ENCODE measurements around the gene SLC22A9.
"Not testable (repeated sequence)": the region's sequence is repeated elsewhere in the genome, so short reads cannot be mapped to it uniquely, and the experiment has no call there.

Gene SLC22A9

GRCh38 chr11:63369165-63369970 lies at the start of gene SLC22A9:
Gene SLC22A9 (plus strand): TSS chr11:63369785. CDS start chr11:63370057, 272 bp downstream.
- no peak within 1 kb of the TSS for H3K4me3 ChIP-seq (replicated peaks; ENCODE audit: low read depth, low read length)
- DNase-seq (ENCODE audit: extremely low read depth, low read depth), result no peak
- no peak for TF ChIP-seq CTCF (IDR thresholded peaks at IDR 0.05; ENCODE audit: low read depth, low read length, missing control alignments)

- H3K4me3 ChIP-seq (replicated peaks; ENCODE audit: low read depth, low read length), result no peak overlapping the region
- DNase-seq (ENCODE audit: extremely low read depth, low read depth), result no peak
- TF ChIP-seq CTCF (IDR thresholded peaks at IDR 0.05; ENCODE audit: low read depth, low read length, missing control alignments), result no peak
Measured at GRCh38 chr11:63321723-63322122, 47.9 kb upstream of the SLC22A9 start.

- DNase-seq (ENCODE audit: extremely low read depth, low read depth); H3K4me3 ChIP-seq (replicated peaks; ENCODE audit: low read depth, low read length): not testable (repeated sequence)
Measured at GRCh38 chr11:63335089-63335488, 34.5 kb upstream of the SLC22A9 start.

- no peak for TF ChIP-seq CTCF (IDR thresholded peaks at IDR 0.05; ENCODE audit: low read depth, low read length, missing control alignments)
- no peak overlapping the region for H3K4me3 ChIP-seq (replicated peaks; ENCODE audit: low read depth, low read length)
- DNase-seq (ENCODE audit: extremely low read depth, low read depth), result no peak
Measured at GRCh38 chr11:63337070-63337469, 32.5 kb upstream of the SLC22A9 start.

GRCh38 chr11:63343130-63343529 lies 26.5 kb upstream of the SLC22A9 start:
- no peak overlapping the region for H3K4me3 ChIP-seq (replicated peaks; ENCODE audit: low read depth, low read length)
- no peak for TF ChIP-seq CTCF (IDR thresholded peaks at IDR 0.05; ENCODE audit: low read depth, low read length, missing control alignments)
- no peak for DNase-seq (ENCODE audit: extremely low read depth, low read depth)

GRCh38 chr11:63352144-63352543 lies 17.4 kb upstream of the SLC22A9 start:
- H3K4me3 ChIP-seq (replicated peaks; ENCODE audit: low read depth, low read length), result no peak overlapping the region
- DNase-seq (ENCODE audit: extremely low read depth, low read depth), result no peak
- TF ChIP-seq CTCF (IDR thresholded peaks at IDR 0.05; ENCODE audit: low read depth, low read length, missing control alignments), result no peak

- DNase-seq (ENCODE audit: extremely low read depth, low read depth), result no peak
- no peak for TF ChIP-seq CTCF (IDR thresholded peaks at IDR 0.05; ENCODE audit: low read depth, low read length, missing control alignments)
- H3K4me3 ChIP-seq (replicated peaks; ENCODE audit: low read depth, low read length), result no peak overlapping the region
Measured at GRCh38 chr11:63362196-63362793, 7.3 kb upstream of the SLC22A9 start.
